GM13976 (cell line): ENCODE measurements around the gene CACNA1A.

ENCODE experiments used
- DNase-seq: peaks from one replicate; pipeline ENCODE4 v3.0.0; 2012; ENCODE audit warnings: low spot score
- in situ Hi-C: fragments of 300-500 bp; cut with MboI; formaldehyde crosslinking; loops from one replicate; pipeline ENCODE4 v1.12.0; 2022; ENCODE audit warnings: low sequenced_read_pairs, mixed read lengths, inconsistent platforms; ENCODE audit not compliant: unreplicated experiment
- TF ChIP-seq, protein P1 (sequence below): IDR thresholded peaks from 2 replicates; pipeline ENCODE4 v1.5.1; 2012; ENCODE audit warnings: borderline replicate concordance, mild to moderate bottlenecking; ENCODE audit not compliant: insufficient read depth; ENCODE audit errors: extremely low read depth, missing control alignments, control extremely low read depth

CACNA1A gene

DNA sequence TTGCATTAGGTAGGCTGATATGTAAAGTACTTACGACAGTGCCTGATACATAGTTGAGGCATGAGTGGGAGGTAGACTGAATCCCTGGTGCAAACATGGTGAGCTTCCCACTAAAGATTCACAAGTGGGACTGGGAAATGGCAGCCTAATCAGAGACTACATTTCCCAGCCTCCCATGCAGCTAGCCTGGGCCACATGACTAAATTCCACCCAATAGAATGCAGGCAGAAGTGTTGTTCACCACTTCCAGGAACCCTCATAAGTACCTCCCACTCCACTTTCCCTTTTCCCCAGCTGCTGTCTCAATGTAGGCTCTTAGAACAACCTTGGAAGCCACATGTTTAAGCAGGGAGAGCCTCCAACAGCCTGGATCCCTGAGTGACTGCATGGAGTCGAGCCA lies 104.9 kb downstream of the CACNA1A start:
- no peak for DNase-seq
- in situ Hi-C loops: no loop called here

DNA sequence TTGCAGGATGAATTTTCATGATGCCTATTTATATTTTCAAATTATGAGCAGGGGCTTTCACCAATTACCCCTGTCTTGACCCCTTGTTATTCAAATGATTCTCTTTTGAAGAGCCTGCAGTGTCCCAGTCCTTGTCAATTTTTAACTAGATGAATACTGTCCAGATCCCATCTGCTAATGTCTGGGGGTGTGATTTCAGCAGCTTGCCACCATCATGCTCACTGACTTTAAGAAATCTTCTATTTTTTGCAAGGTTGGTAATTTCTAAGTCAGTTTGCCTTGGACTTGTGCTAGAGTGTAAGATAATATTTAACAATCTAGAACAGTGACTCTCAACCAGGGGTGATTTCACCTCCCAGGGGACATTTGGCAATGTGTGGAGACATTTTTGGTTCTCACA lies 106.0 kb downstream of the CACNA1A start:
- no peak for DNase-seq
- TF ChIP-seq, protein P1, sequence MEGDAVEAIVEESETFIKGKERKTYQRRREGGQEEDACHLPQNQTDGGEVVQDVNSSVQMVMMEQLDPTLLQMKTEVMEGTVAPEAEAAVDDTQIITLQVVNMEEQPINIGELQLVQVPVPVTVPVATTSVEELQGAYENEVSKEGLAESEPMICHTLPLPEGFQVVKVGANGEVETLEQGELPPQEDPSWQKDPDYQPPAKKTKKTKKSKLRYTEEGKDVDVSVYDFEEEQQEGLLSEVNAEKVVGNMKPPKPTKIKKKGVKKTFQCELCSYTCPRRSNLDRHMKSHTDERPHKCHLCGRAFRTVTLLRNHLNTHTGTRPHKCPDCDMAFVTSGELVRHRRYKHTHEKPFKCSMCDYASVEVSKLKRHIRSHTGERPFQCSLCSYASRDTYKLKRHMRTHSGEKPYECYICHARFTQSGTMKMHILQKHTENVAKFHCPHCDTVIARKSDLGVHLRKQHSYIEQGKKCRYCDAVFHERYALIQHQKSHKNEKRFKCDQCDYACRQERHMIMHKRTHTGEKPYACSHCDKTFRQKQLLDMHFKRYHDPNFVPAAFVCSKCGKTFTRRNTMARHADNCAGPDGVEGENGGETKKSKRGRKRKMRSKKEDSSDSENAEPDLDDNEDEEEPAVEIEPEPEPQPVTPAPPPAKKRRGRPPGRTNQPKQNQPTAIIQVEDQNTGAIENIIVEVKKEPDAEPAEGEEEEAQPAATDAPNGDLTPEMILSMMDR: no peak
- in situ Hi-C loops: no loop called here

More for the DNA sequence above, 104.9 kb downstream of the CACNA1A start:
- TF ChIP-seq, protein P1: no peak

DNA sequence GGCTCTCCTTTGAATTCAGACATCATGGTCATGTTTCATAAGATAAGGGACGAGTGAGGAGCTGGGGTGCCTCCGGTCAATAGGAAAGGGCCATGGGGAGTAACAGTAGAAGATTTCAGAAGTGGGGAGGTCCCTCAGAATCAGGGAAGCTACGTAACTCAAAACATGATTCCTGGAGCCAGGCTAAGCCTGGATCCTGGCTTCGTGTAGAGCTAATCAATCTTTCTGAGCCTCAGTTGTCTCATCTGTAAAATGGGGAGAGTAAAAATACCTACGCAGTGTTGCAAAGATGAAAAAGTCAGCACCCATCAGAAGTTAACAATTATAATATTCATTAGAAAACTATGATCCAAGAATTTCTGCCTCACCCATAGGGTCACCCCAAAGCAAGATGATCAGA lies 106.5 kb downstream of the CACNA1A start:
- in situ Hi-C loops: no loop called here
- no peak for DNase-seq
- TF ChIP-seq, protein P1: no peak

DNA sequence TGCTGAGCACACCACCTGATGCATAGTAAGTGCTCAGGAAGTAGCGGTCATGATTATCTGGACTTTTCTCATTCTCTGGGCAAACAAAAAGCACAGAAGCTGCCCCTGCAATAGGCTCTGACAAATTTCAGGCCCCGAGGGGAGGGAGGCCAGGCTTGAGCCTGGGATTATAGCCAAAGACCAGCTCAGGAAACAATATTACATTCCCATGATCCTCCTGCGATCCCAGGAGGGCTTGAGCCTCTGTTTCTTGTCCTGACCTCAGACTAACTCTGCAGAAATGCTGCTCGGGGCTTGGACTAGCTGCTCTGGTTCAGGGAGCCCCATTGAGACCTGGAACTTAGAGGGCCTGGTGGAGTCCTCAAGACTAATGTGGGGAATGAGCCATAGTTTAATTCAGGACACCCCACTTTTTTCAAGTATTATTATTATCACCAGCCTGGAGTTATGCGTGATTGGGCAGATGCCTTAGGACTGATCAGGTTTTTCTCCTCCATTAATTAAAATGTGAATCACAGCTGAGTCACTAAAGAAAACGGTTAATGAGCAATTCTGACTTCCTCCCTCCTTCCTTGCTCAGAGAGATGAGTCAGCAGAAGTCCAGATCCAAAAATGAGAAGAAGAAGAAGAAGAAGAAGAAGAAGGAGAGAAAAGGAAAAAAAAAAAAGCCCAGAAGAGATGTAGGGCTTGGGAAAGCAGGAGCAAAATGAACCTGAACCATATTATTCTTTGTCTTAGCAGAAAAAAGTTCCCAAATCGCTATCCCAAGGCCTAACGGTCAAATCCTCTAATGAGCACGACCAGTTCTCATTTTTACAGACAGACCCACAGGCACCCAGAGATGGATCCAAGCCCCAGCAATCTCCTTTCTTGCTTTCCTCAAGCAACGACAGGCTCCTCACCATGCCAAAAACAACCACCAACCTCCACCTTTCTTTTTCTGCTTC lies 107.2 kb downstream of the CACNA1A start:
- in situ Hi-C loops: no loop called here
- no peak for DNase-seq
- TF ChIP-seq, protein P1: no peak

DNA sequence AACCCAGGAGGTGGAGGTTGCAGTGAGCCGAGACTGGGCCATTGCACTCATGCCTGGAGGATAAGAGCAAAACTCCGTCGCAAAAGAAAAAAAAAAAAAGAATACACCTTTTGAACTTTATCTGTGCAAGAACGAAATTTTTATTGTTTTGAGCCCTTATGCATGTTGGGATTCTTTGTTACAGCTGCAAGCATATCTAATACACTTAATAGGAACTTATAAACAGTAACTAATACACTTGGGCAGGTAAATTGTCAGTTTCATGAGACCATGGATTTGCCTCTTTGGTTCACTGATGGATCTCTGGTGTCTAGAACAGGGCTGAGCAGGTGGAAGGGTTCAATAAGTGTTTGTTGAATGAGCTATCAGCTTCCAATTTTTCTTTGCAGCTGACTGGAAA lies 108.1 kb downstream of the CACNA1A start:
- in situ Hi-C loops: no loop called here
- DNase-seq: no peak
- TF ChIP-seq, protein P1: no peak

DNA sequence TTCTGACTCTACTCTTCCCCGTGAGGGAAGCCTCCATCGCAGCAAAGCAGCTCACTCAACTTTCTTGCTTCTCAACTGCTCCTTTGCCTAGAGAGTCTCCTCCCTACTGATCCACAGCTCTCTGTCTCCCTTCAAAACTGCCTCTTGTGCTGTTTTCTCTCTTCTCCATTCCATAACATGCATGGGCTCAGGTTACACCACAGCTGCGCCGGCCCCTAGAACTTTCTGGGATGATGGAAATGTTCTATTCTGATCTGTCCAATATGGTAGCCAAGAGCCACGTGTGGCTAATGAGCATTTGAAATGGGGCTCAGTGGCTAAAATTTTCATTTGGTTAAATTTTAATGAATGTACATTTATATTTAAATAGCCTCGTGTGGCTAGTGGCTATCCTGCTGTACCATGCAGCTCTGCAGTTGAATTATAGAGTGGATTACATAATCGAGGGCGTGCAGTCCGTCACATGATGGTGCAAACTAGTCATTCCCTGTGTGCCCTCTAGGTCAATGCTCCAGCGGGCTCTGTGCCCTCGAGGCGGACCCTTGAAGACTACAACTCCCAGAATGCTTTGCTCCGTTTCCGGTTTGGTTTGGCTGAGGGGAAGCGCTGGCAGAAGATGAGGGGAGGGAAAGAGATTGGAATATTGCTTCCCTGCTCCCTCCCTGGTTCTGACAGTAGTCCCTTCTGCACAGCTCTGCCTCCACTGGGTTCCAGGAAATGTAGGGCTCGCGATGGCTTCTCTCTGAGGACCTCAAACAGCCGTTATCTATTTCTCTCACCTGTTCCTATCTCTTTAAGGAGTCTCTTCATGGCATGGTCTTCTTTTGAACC lies 109.8 kb downstream of the CACNA1A start:
- in situ Hi-C loops: no loop called here
- TF ChIP-seq, protein P1: no peak
- no peak for DNase-seq
